Measurements from ENCODE around the gene ZBTB16.

DNA sequence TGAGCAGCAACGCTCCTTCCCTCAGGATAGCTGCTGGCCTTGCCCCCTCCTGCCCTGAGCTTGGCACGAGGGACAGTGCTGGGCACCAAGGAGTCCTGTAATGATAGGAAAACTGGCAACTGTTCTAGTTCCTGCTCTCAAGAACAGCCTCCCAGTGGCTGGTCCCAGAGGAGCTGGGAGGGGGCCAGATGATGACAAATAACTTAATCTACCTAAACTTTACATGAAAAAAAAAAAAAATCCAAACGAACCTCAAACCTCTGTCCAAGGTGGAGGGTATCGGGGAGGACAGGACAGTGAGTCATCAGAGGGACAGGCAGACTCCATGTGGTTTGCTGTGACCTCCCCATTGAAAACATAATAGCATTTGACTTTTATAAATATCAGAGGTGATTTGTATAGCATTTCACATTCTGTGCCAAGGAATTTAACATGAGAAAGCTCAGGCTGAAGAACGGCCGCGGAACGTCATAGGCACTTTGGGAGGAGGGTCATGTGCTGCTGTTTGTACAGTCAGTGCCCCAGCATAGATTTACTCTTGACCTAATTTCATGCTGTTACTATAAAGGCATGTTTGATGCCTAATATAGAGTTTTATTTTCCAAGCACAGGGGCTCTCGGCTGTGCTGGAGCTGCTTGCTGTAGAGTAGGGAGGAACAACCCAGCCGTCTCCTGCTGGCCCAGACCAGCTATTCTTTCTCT, 138.4 kb downstream of the ZBTB16 start:
- TF ChIP-seq CTCF (IDR thresholded peaks at IDR 0.05) (peak in 1 of 3 experiments; percentile 8), POLR2A (IDR thresholded peaks at IDR 0.05) (peak; percentile 31)

Measured in testis (tissue), 2 donors.